ENCODE measurements around the gene GRIFIN. TPM values are rescaled to one million over a fixed set of nuclear protein-coding genes. Genes with fewer than 3 reads are reported as not detected.

Gene GRIFIN, protein sequence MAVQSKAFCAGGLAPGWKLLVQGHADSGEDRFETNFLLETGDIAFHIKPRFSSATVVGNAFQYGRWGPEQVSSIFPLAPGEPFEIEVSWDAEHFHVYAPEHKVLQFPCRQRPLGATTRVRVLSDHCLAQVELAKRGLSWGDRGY
- total RNA-seq: not detected in 2 replicates

DNA sequence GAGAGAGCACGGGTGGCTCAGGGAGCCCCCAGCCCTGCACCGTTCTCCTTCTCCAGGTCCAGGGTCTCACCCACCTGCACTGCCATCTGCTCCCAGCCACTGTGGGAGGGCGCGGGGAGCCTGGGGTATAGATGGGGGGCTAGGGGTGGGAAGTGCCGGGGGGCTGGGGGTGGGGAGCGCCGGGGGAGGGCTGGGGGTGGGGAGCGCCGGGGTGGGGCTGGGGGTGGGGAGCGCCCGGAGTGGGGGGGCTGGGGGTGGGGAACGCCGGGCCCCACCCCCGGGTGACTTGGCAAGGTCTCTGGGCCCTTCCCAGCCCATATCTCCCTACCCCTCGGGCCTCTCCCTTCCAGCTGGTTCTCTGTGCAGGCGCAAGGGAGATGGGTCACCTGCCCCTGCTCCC lies at the start of gene GRIFIN:
Gene GRIFIN, minus strand, starts transcription at position 101 of the 400 bp plus-strand sequence. Its CDS starts 15 bp downstream, at position 86.

DNA sequence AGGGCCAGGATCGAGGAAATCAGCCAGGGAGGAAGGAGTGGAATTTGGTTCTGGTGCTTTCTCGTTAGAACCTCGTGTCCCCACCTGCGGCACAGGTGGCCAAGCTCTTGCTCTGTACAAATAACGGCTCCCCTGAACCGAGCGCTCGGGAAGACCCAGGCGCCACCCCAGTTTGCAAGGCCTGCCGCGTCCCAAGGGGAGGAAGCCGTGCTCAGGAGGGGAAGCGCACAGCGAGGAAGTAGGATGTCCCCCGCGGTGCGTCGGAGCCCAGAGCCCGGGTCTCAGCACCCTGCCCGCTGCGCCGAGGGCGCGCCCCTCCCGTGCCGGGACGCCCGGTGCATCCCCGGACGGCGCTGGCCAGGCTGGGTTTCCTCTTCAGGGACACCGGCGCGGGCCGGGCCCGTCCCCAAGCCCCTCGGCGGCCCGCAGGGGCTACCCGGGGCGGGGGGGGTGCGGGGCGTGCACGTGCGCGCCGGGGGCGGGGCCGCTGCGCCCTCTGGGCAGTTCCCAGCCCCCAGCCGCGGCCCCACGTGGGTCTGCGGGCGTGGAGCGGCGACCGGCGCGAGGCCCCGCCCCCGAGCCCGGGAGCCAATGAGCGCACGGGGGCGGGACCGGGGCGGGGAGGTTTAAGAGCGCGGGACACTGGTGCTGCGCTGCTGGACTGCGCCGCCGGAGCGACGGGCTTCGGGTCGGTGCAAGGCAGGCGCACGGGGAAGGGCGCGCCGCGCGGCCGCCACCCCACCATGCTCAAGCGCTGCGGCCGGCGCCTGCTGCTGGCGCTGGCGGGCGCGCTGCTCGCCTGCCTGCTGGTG lies 43.1 kb upstream of the GRIFIN start, which contains the start of gene LFNG:
Gene LFNG, plus strand, starts transcription at position 656 of the 812 bp plus-strand sequence. Its CDS starts 88 bp downstream, at position 744.

Other genes with a start within 250 kb of the GRIFIN start
- gene MAD1L1, start 243.5 kb downstream of the GRIFIN start, total RNA-seq: 37.2 and 47.2 TPM in 2 replicates
- 10.9 and 25.6 TPM in 2 replicates for gene MRM2, start 234.2 kb downstream of the GRIFIN start, total RNA-seq
- gene NUDT1, start 234.2 kb downstream of the GRIFIN start, total RNA-seq: 8.5 and 26.2 TPM in 2 replicates
- gene SNX8, start 162.0 kb downstream of the GRIFIN start, total RNA-seq: 16.3 and 17.5 TPM in 2 replicates
- gene EIF3B, start 121.6 kb downstream of the GRIFIN start, total RNA-seq: 192 and 231 TPM in 2 replicates
- 7.9 and 10.3 TPM in 2 replicates for gene CHST12, start 72.8 kb downstream of the GRIFIN start, total RNA-seq
- 0.88 and 6.9 TPM in 2 replicates for gene LFNG, start 43.4 kb upstream of the GRIFIN start, total RNA-seq
- gene BRAT1, start 79.1 kb upstream of the GRIFIN start, total RNA-seq: 17.3 and 42.9 TPM in 2 replicates
- 15.5 and 17.6 TPM in 2 replicates for gene IQCE, start 82.6 kb upstream of the GRIFIN start, total RNA-seq
- gene TTYH3, start 155.6 kb upstream of the GRIFIN start, total RNA-seq: 51.4 and 93.5 TPM in 2 replicates
- 0.88 and 3.3 TPM in 2 replicates for gene AMZ1, start 211.8 kb upstream of the GRIFIN start, total RNA-seq

Data from placental pericyte (primary cell).